ENCODE data around the gene RGS7. TPM values are rescaled to one million over a fixed set of nuclear protein-coding genes. Genes with fewer than 3 reads are reported as not detected.
"Not testable (repeated sequence)": the region's sequence is repeated elsewhere in the genome, so short reads cannot be mapped to it uniquely, and the experiment has no call there.

RGS7 gene
- total and polyA plus RNA-seq, 10 donors: 0.09 to 1.8 (median 0.72) TPM; not detected in 1

DNA sequence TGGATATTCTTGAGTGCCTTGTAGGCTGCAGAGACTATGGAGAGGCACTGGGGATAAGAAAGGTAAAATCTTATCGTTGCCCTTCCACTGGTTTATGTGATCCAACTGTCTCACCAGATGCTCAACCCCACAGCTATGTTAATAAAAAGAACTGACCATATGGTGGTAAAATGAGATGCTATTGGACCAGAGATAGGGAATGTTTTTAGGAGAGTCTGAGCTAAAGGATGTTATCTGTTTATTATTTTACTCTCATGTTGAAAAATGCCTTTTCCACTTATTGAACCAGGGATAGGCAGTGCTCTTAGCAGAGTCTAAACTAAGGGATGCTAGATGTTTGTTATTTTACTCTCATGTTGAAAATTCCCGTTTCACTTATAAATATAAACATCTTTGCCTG, 572.2 kb downstream of the RGS7 start:
- intact Hi-C loops (cut with DNase I; ENCODE audit: low total_unique reads): no loop called here
- H3K4me3 ChIP-seq: no peak overlapping the region

DNA sequence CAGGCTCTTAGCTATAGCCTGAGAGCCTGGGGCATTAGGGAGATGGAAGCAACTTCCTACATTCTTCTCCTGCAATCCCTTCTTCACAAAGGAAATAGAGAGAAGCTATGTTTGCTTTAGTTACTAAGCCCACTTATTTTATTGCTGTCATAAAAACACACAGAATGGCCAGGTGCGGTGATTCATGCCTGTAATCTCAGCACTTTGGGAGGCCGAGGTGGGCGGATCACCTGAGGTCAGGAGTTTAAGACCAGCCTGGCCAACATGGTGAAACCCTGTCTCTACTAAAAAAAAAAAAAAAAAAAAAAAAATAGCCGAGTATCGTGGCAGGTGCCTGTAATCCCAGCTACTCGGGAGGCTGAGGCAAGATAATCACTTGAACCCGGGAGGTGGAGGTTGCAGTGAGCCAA, 573.3 kb downstream of the RGS7 start:
- intact Hi-C loops (cut with DNase I; ENCODE audit: low total_unique reads); H3K4me3 ChIP-seq; H3K27me3 ChIP-seq (replicated peaks in 1 of 7); H3K36me3 ChIP-seq; H3K27ac ChIP-seq; H3K4me1 ChIP-seq; H3K9me3 ChIP-seq; DNase-seq: not testable (repeated sequence)
- 80 to 89% (median 84%) methylated on average over 7 of the region's 7 CpGs for WGBS, 5 donors

More for the DNA sequence above, 572.2 kb downstream of the RGS7 start:
- Histone ChIP-seq H3K36me3 (no peaks in the 10 kb centered on the region), H3K4me1 (no peaks in the 10 kb centered on the region), H3K27ac (no peak overlapping the region), H3K9me3 (no peaks in the 10 kb centered on the region), H3K27me3 (replicated peaks in 1 of 7) (no peaks in the 10 kb centered on the region)
- 69 to 86% (median 73%) methylated on average over 2 of the region's 2 CpGs for WGBS, 5 donors
- TF ChIP-seq, protein P1, sequence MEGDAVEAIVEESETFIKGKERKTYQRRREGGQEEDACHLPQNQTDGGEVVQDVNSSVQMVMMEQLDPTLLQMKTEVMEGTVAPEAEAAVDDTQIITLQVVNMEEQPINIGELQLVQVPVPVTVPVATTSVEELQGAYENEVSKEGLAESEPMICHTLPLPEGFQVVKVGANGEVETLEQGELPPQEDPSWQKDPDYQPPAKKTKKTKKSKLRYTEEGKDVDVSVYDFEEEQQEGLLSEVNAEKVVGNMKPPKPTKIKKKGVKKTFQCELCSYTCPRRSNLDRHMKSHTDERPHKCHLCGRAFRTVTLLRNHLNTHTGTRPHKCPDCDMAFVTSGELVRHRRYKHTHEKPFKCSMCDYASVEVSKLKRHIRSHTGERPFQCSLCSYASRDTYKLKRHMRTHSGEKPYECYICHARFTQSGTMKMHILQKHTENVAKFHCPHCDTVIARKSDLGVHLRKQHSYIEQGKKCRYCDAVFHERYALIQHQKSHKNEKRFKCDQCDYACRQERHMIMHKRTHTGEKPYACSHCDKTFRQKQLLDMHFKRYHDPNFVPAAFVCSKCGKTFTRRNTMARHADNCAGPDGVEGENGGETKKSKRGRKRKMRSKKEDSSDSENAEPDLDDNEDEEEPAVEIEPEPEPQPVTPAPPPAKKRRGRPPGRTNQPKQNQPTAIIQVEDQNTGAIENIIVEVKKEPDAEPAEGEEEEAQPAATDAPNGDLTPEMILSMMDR (IDR thresholded peaks at IDR 0.05 in 8 of 11, conservative IDR thresholded peaks at IDR 0.05 in 3 of 11): no peak
- TF ChIP-seq POLR2AphosphoS5 (IDR thresholded peaks at IDR 0.05) (no peak), POLR2A (IDR thresholded peaks at IDR 0.05) (no peak)
- DNase-seq: no peak

DNA sequence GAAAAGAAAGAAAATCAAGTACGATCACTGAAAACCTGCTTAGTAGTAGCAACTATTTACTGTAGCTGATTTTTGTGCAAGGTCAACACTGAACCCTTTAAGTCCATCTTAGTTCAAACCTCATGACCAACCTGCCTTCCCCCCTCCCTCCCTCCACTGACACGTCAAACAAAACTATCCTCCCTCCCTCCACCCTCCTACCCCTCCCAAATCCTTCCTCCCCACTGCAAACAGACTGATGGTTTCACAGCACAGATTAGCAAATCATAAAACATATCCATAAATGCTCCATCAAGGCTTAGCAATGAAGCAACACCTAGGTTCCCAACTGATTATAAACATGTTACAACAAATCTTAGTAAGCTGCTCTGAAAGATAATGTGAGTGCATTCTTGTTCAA, 580.8 kb downstream of the RGS7 start:
- no peak for TF ChIP-seq POLR2AphosphoS5 (IDR thresholded peaks at IDR 0.05)
- TF ChIP-seq POLR2A (IDR thresholded peaks at IDR 0.05): no peak
- TF ChIP-seq, protein P1 (IDR thresholded peaks at IDR 0.05 in 8 of 11, conservative IDR thresholded peaks at IDR 0.05 in 3 of 11): no peak
- Histone ChIP-seq H3K27ac (no peak overlapping the region), H3K4me3 (no peak overlapping the region), H3K27me3 (replicated peaks in 1 of 7) (no peaks in the 10 kb centered on the region), H3K9me3 (peaks cover 0 to 4% (median 0%) of the 10 kb centered on the region in 8 donors), H3K36me3 (no peaks in the 10 kb centered on the region), H3K4me1 (no peaks in the 10 kb centered on the region)
- intact Hi-C loops (cut with DNase I; ENCODE audit: low total_unique reads): no loop called here
- DNase-seq: no peak
- WGBS, 5 donors: 49 to 65% (median 54%) methylated on average over 2 of the region's 2 CpGs

DNA sequence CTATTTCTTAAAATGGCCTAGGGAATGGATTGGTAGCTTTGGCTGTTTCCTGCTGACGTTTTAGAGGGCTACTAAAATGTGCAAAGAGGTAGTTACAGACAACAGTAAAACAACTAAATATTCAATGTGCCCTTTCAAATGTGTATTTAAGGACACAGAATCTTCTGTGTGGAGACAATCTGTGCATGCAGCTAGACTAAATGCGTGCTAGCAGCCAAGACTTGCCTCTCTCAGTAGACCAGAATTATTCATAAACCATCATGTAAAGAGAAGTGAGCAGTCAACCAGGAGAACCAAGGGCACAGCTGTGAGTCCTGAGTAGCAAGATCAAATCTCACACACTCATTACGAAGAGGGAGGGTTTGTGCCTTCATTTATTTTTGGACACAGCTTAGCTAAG, 584.9 kb downstream of the RGS7 start:
- no peaks in the 10 kb centered on the region for H3K9me3 ChIP-seq
- WGBS, 5 donors: 56 to 71% (median 63%) methylated on average over 3 of the region's 3 CpGs
- no peaks in the 10 kb centered on the region for H3K27me3 ChIP-seq (replicated peaks in 1 of 7)
- DNase-seq: no peak
- H3K4me3 ChIP-seq: no peak overlapping the region
- intact Hi-C loops (cut with DNase I; ENCODE audit: low total_unique reads): no loop called here
- TF ChIP-seq, protein P1 (IDR thresholded peaks at IDR 0.05 in 8 of 11, conservative IDR thresholded peaks at IDR 0.05 in 3 of 11): no peak
- TF ChIP-seq POLR2AphosphoS5 (IDR thresholded peaks at IDR 0.05): no peak
- TF ChIP-seq POLR2A (IDR thresholded peaks at IDR 0.05): no peak
- no peaks in the 10 kb centered on the region for H3K36me3 ChIP-seq
- no peaks in the 10 kb centered on the region for H3K4me1 ChIP-seq
- no peak overlapping the region for H3K27ac ChIP-seq

DNA sequence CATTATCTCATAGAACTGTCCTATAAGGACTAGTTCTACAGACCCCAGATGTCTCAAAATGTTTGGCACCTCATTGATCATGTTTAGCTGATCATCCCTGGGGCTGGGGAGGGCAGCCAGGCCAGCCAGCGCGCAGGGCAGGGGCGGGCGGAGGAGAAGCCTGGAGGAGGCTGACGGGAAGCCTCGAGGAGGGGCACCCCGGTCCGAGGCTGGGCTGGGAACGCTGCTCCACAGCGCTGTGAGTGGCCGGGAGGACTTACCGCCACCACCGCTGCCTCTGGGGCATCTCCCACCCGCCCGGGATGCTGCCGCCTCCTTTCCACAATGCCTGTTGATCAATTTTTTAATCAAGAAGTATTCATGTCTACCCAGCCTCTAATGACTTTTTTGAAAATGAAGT, 585.6 kb downstream of the RGS7 start:
- TF ChIP-seq POLR2A (IDR thresholded peaks at IDR 0.05) (no peak), POLR2AphosphoS5 (IDR thresholded peaks at IDR 0.05) (no peak)
- TF ChIP-seq, protein P1 (IDR thresholded peaks at IDR 0.05 in 8 of 11, conservative IDR thresholded peaks at IDR 0.05 in 3 of 11): no peak
- Histone ChIP-seq H3K9me3 (no peaks in the 10 kb centered on the region), H3K27me3 (replicated peaks in 1 of 7) (no peaks in the 10 kb centered on the region), H3K36me3 (no peaks in the 10 kb centered on the region), H3K27ac (no peak overlapping the region), H3K4me1 (no peaks in the 10 kb centered on the region), H3K4me3 (no peak overlapping the region)
- WGBS, 5 donors: 86 to 95% (median 92%) methylated on average over 15 to 16 of the region's 16 CpGs
- no peak for DNase-seq
- intact Hi-C loops (cut with DNase I; ENCODE audit: low total_unique reads): no loop called here
